IMR-90 (cell line): ENCODE data around the gene PRSS8. TPM values are rescaled to one million over a fixed set of nuclear protein-coding genes. Genes with fewer than 3 reads are reported as not detected.

Experiments used
- ATAC-seq: fragments of 200-7000 bp; cut with Tn5 transposase; 2 replicates; pipeline ENCODE4 v1.9.1; 2020; ENCODE audit warnings: low read depth, mild to moderate bottlenecking, moderate library complexity
- BruUV-seq: library from RNA; stranded (reverse); fragments of 400-500 nt; replicated peaks from 2 replicates; lab custom pipeline; 2021; lab: Mats Ljungman, UMichigan
- CTCF ChIA-PET: fragments of 300-600 bp; formaldehyde crosslinking; extraction: SDS; loops from one replicate; lab custom pipeline; 2021; ENCODE audit warnings: antibody characterized with exemption; lab: Yijun Ruan, JAX
- POLR2A ChIA-PET: fragments of 300-600 bp; sonication (Branson Sonifier 250); formaldehyde crosslinking; loops from one replicate; lab custom pipeline; 2022; ENCODE audit warnings: antibody characterized with exemption; ENCODE audit not compliant: unreplicated experiment; lab: Charles Lee
- DNase-seq: peaks from one replicate; pipeline ENCODE4 v3.0.0; 2013
- H2AFZ ChIP-seq: replicated peaks from 2 replicates; pipeline ENCODE3; 2013; ENCODE audit warnings: low read length, mild to moderate bottlenecking; ENCODE audit not compliant: poor library complexity
- H2AK5ac ChIP-seq: 2 replicates; pipeline ENCODE4 v1.6.1; 2013; ENCODE audit warnings: low read depth, low read length, inconsistent platforms
- H2AK9ac ChIP-seq: replicated peaks from 2 replicates; pipeline ENCODE3; 2013; ENCODE audit warnings: mild to moderate bottlenecking, low read depth, low read length, moderate library complexity; ENCODE audit not compliant: poor library complexity
- H2BK120ac ChIP-seq: 2 replicates; pipeline ENCODE4 v1.6.1; 2013; ENCODE audit warnings: low read depth, low read length, inconsistent platforms
- H2BK15ac ChIP-seq: 3 replicates; pipeline ENCODE4 v1.6.1; 2013; ENCODE audit warnings: low read depth, low read length, inconsistent platforms
- H2BK20ac ChIP-seq: 2 replicates; pipeline ENCODE4 v1.6.1; 2013; ENCODE audit warnings: low read depth, mild to moderate bottlenecking, inconsistent platforms, low read length, moderate library complexity
- H2BK5ac ChIP-seq: 2 replicates; pipeline ENCODE4 v1.6.1; 2013; ENCODE audit warnings: mild to moderate bottlenecking, low read depth, low read length, inconsistent platforms; ENCODE audit not compliant: poor library complexity, severe bottlenecking
- H3K14ac ChIP-seq: replicated peaks from 2 replicates; pipeline ENCODE4 v1.6.1; 2013; ENCODE audit warnings: low read depth, low read length, inconsistent platforms
- H3K18ac ChIP-seq: 2 replicates; pipeline ENCODE4 v1.6.1; 2013; ENCODE audit warnings: low read depth, low read length, control low read depth
- H3K23ac ChIP-seq: 2 replicates; pipeline ENCODE4 v1.6.1; 2013; ENCODE audit warnings: low read depth, low read length, inconsistent platforms
- H3K27ac ChIP-seq: 2 replicates; pipeline ENCODE4 v1.5.1; 2013; ENCODE audit warnings: mild to moderate bottlenecking, control low read depth, low read length; ENCODE audit not compliant: insufficient read depth
- H3K27me3 ChIP-seq: 2 replicates; pipeline ENCODE4 v1.6.1; 2013; ENCODE audit warnings: low read length; ENCODE audit not compliant: control insufficient read depth, insufficient read depth
- H3K36me3 ChIP-seq: 2 replicates; pipeline ENCODE4 v1.6.1; 2013; ENCODE audit warnings: low read length, mixed read lengths; ENCODE audit not compliant: control insufficient read depth, insufficient read depth
- H3K4ac ChIP-seq: 2 replicates; pipeline ENCODE4 v1.6.1; 2013; ENCODE audit warnings: low read depth, low read length, inconsistent platforms
- H3K4me1 ChIP-seq: 2 replicates; pipeline ENCODE4 v1.6.1; 2013; ENCODE audit warnings: low read length, mixed read lengths; ENCODE audit not compliant: control insufficient read depth, insufficient read depth
- H3K4me2 ChIP-seq: 2 replicates; pipeline ENCODE4 v1.6.1; 2013; ENCODE audit warnings: low read depth, mild to moderate bottlenecking, control low read depth, low read length, moderate library complexity
- H3K4me3 ChIP-seq: 2 replicates; pipeline ENCODE4 v1.5.1; 2013; ENCODE audit warnings: low read depth, mild to moderate bottlenecking, control low read depth, low read length, moderate library complexity; ENCODE audit not compliant: insufficient read depth
- H3K56ac ChIP-seq: 2 replicates; pipeline ENCODE4 v1.6.1; 2013; ENCODE audit warnings: low read length, inconsistent platforms; ENCODE audit not compliant: insufficient read depth; ENCODE audit errors: extremely low read depth
- H3K79me1 ChIP-seq, 2 experiments: 2 replicates each; pipeline ENCODE4 v1.6.1; 2013; ENCODE audit warnings: low read length in 2 of 2, inconsistent platforms in 1 of 2, low read depth in 1 of 2
- H3K9ac ChIP-seq: 2 replicates; pipeline ENCODE4 v1.6.1; 2013; ENCODE audit warnings: low read depth, low read length, control low read depth
- H3K9me1 ChIP-seq: 2 replicates; pipeline ENCODE4 v1.6.1; 2013; ENCODE audit warnings: low read length, inconsistent platforms; ENCODE audit not compliant: insufficient read depth
- H3K9me3 ChIP-seq: 2 replicates; pipeline ENCODE4 v1.6.1; 2013; ENCODE audit warnings: low read length; ENCODE audit not compliant: control insufficient read depth, insufficient read depth
- H4K20me1 ChIP-seq: 2 replicates; pipeline ENCODE4 v1.6.1; 2013; ENCODE audit warnings: low read length, inconsistent platforms; ENCODE audit not compliant: insufficient read depth
- H4K5ac ChIP-seq: 2 replicates; pipeline ENCODE4 v1.6.1; 2013; ENCODE audit warnings: mild to moderate bottlenecking, low read depth, low read length, control low read depth
- H4K8ac ChIP-seq, 2 experiments: 2 replicates each; pipeline ENCODE4 v1.6.1; 2013; ENCODE audit warnings: low read depth in 2 of 2, low read length in 2 of 2, control low read depth in 1 of 2, inconsistent platforms in 1 of 2
- H4K91ac ChIP-seq: 2 replicates; pipeline ENCODE4 v1.6.1; 2013; ENCODE audit warnings: low read depth, low read length, inconsistent platforms; ENCODE audit not compliant: insufficient read depth
- BHLHE40 ChIP-seq: fragments of 150-350 bp; IDR thresholded peaks from 2 replicates; pipeline ENCODE4 v1.6.1; 2016; ENCODE audit warnings: mild to moderate bottlenecking, low read depth, low read length
- CEBPB ChIP-seq: IDR thresholded peaks from 2 replicates; pipeline ENCODE4 v1.6.1; 2012; ENCODE audit warnings: low read depth, low read length, improper control_type of control experiment
- CHD1 ChIP-seq: IDR thresholded peaks from 2 replicates; pipeline ENCODE4 v1.6.1; 2012; ENCODE audit warnings: low read depth, low read length, improper control_type of control experiment
- CTCF ChIP-seq: conservative IDR thresholded peaks from 2 replicates; pipeline ENCODE4 v1.5.1; 2012; ENCODE audit warnings: mild to moderate bottlenecking, low read depth, low read length, improper control_type of control experiment
- ELK1 ChIP-seq: fragments of 150-350 bp; IDR thresholded peaks from 2 replicates; pipeline ENCODE4 v1.6.1; 2016; ENCODE audit warnings: low read depth, mild to moderate bottlenecking, low read length, moderate library complexity, borderline replicate concordance
- FOS ChIP-seq: fragments of 150-350 bp; IDR thresholded peaks from 2 replicates; pipeline ENCODE4 v1.6.1; 2016; ENCODE audit warnings: low read depth, low read length
- MAFK ChIP-seq: IDR thresholded peaks from 2 replicates; pipeline ENCODE4 v1.6.1; 2012; ENCODE audit warnings: low read depth, low read length, improper control_type of control experiment
- MAZ ChIP-seq: IDR thresholded peaks from 2 replicates; pipeline ENCODE4 v1.6.1; 2012; ENCODE audit warnings: low read depth, mild to moderate bottlenecking, low read length, improper control_type of control experiment, moderate library complexity, borderline replicate concordance
- MXI1 ChIP-seq: IDR thresholded peaks from 2 replicates; pipeline ENCODE4 v1.6.1; 2012; ENCODE audit warnings: low read depth, mild to moderate bottlenecking, low read length, moderate library complexity, borderline replicate concordance
- NFE2L2 ChIP-seq: fragments of 150-350 bp; IDR thresholded peaks from 2 replicates; pipeline ENCODE4 v1.6.1; 2016; ENCODE audit warnings: low read depth, mild to moderate bottlenecking, low read length
- POLR2A ChIP-seq: IDR thresholded peaks from 2 replicates; pipeline ENCODE4 v1.6.1; 2012; ENCODE audit warnings: mild to moderate bottlenecking, low read depth, low read length
- RAD21 ChIP-seq: IDR thresholded peaks from 2 replicates; pipeline ENCODE4 v1.6.1; 2012; ENCODE audit warnings: low read length, improper control_type of control experiment
- RCOR1 ChIP-seq: IDR thresholded peaks from 2 replicates; pipeline ENCODE4 v1.6.1; 2012; ENCODE audit warnings: mild to moderate bottlenecking, low read length, improper control_type of control experiment; ENCODE audit not compliant: insufficient replicate concordance
- RFX5 ChIP-seq: IDR thresholded peaks from 2 replicates; pipeline ENCODE4 v1.8.0; 2012; ENCODE audit warnings: low read depth, mild to moderate bottlenecking, low read length, moderate library complexity
- SMC3 ChIP-seq: fragments of 150-350 bp; IDR thresholded peaks from 2 replicates; pipeline ENCODE4 v1.6.1; 2016; ENCODE audit warnings: low read depth, mild to moderate bottlenecking, antibody characterized with exemption, low read length, moderate library complexity
- USF2 ChIP-seq: fragments of 150-350 bp; IDR thresholded peaks from 2 replicates; pipeline ENCODE4 v1.6.1; 2017; ENCODE audit warnings: mild to moderate bottlenecking, antibody characterized with exemption, low read length, low read depth
- WGBS, 2 experiments: methylation state at CpG; one replicate each; pipeline versions ENCODE4 v1.1.5 to v1.1.7; 2013; ENCODE audit warnings: missing lambda C conversion rate in 2 of 2; ENCODE audit not compliant: insufficient read length in 1 of 2; ENCODE audit errors: extremely low coverage in 2 of 2; 5-methylcytosine and 5-hydroxymethylcytosine counted together
- dilution Hi-C: fragments of 300-500 bp; cut with HindIII; formaldehyde crosslinking; loops from one replicate; pipeline ENCODE4 v1.14.3; 2018; ENCODE audit warnings: low sequenced_read_pairs; ENCODE audit not compliant: unreplicated experiment
- in situ Hi-C: fragments of 300-500 bp; cut with MboI; formaldehyde crosslinking; loops from 3 replicates; pipeline ENCODE4 v1.14.3; 2019; ENCODE audit warnings: low sequenced_read_pairs, inconsistent platforms, mixed read lengths
- intact Hi-C: fragments of 100-400 bp; cut with micrococcal nuclease; formaldehyde crosslinking; loops from 2 replicates; pipeline ENCODE4 v1.10.0; 2022
- polyA plus RNA-seq, 3 experiments: library from polyadenylated mRNA; depleted of rRNA; stranded (reverse); fragments of >200 nt; gene quantifications; 2 replicates each; pipeline ENCODE4 v1.2.3, GENCODE V29; 2012; ENCODE audit warnings: low replicate concordance in 1 of 3
- total RNA-seq: library from RNA; depleted of rRNA; stranded (reverse); fragments of >200 nt; gene quantifications from 2 replicates; pipeline ENCODE4 v1.2.3, GENCODE V29; 2012

The PRSS8 gene
- total and polyA plus RNA-seq, 2 of the 4 experiments (the other 2 are of a cell fraction), result not detected

- no peak overlapping the region for H2AFZ ChIP-seq
- WGBS, 2 experiments, result 87% methylated on average over 3 of the region's 5 CpGs; no CpG with 5 or more reads in 1 of the 2 experiments
- no peak overlapping the region for H2BK120ac ChIP-seq
- no peak overlapping the region for H2AK9ac ChIP-seq
- H2AK5ac ChIP-seq, result no peak overlapping the region
- H3K27ac ChIP-seq, result no peak overlapping the region
- H3K18ac ChIP-seq, result no peak overlapping the region
- H3K4ac ChIP-seq, result no peak overlapping the region
- no peak overlapping the region for H2BK15ac ChIP-seq
- intact Hi-C loops (no loop called here), in situ Hi-C loops (no loop called here), dilution Hi-C loops (no loop called here)
- H4K5ac ChIP-seq, result no peak overlapping the region
- H3K9me1 ChIP-seq, result peaks cover 3% of the 10 kb centered on the region
- no peak overlapping the region for H4K91ac ChIP-seq
- ATAC-seq, result no peak
- DNase-seq, result no peak
- no peaks in the 10 kb centered on the region for H3K9me3 ChIP-seq
- ChIA-PET CTCF (interaction anchor here (0.6 kb wide), 1 partner anchor 10 kb away, joined by 3 read pairs; no protein-coding TSS in a partner anchor), POLR2A (no interaction called here)
- H3K79me1 ChIP-seq, result no peaks in the 10 kb centered on the region
- H2BK20ac ChIP-seq, result no peak overlapping the region
- H3K9ac ChIP-seq, result no peak overlapping the region
- H3K14ac ChIP-seq, result no peak overlapping the region
- 0 out of 2 replicates have a peak, but pooled peaks cover 3% of the 10 kb centered on the region for H3K4me1 ChIP-seq
- no peak overlapping the region for H3K23ac ChIP-seq
- no peaks in the 10 kb centered on the region for H4K20me1 ChIP-seq
- H2BK5ac ChIP-seq, result no peak overlapping the region
- no peak overlapping the region for H3K4me3 ChIP-seq
- H4K8ac ChIP-seq, result no peak overlapping the region
- no peak overlapping the region for H3K4me2 ChIP-seq
- H3K27me3 ChIP-seq, result no peaks in the 10 kb centered on the region; the same call in 1 of the 2 replicates
- TF ChIP-seq SMC3 (no peak), RAD21 (no peak), FOS (no peak), RFX5 (no peak), CTCF (no peak), CHD1 (no peak), MAFK (no peak), BHLHE40 (no peak), CEBPB (no peak), USF2 (no peak), NFE2L2 (no peak), POLR2A (no peak), RCOR1 (no peak), MAZ (no peak), MXI1 (no peak), ELK1 (no peak)
- peaks cover 36% of the 10 kb centered on the region for H3K36me3 ChIP-seq
- no TSS peak for BruUV-seq
- H3K56ac ChIP-seq, result no peak overlapping the region
These were observed 3.7 kb downstream of the PRSS8 start for GRCh38 chr16:31131841-31132271.
